ENCODE data around the gene MIAT.

DNA sequence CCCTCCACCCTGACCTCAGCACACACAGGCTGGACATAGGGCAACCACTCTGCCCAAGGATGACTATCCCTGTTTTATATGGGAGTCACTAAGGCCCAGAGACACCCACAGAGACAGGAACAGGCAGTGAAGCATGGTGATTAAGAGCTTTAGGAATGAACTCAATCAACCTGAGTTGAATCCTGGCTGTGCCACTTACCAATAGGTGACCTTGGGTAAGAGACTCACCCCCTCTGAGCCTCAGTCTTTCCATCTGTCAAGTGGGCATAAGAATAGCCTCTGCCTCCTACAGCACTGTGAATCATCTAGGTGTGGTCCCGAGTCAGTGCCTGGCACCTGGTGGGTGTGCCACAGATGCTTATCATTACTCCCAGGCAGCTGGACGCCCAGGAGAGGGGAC is 46.4 kb upstream of the MIAT start:
- no peak for TF ChIP-seq POLR2A (IDR thresholded peaks at IDR 0.05)
- TF ChIP-seq, protein P1, sequence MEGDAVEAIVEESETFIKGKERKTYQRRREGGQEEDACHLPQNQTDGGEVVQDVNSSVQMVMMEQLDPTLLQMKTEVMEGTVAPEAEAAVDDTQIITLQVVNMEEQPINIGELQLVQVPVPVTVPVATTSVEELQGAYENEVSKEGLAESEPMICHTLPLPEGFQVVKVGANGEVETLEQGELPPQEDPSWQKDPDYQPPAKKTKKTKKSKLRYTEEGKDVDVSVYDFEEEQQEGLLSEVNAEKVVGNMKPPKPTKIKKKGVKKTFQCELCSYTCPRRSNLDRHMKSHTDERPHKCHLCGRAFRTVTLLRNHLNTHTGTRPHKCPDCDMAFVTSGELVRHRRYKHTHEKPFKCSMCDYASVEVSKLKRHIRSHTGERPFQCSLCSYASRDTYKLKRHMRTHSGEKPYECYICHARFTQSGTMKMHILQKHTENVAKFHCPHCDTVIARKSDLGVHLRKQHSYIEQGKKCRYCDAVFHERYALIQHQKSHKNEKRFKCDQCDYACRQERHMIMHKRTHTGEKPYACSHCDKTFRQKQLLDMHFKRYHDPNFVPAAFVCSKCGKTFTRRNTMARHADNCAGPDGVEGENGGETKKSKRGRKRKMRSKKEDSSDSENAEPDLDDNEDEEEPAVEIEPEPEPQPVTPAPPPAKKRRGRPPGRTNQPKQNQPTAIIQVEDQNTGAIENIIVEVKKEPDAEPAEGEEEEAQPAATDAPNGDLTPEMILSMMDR (IDR thresholded peaks at IDR 0.05): no peak
- no peak for TF ChIP-seq EP300 (IDR thresholded peaks at IDR 0.05)

All from tibial nerve (tissue), 4 donors.